ENCODE measurements around the gene SLC16A9.

Gene SLC16A9

GRCh38 chr10:59718257-59718656, 8.6 kb upstream of the SLC16A9 start:
- DNase-seq, result no peak

- DNase-seq, result no peak
These were observed 3.7 kb upstream of the SLC16A9 start for GRCh38 chr10:59713196-59713821.

- DNase-seq, result no peak
These were observed 2.3 kb upstream of the SLC16A9 start for GRCh38 chr10:59711871-59712494.

- DNase-seq, result no peak
These were observed 745 bp downstream of the SLC16A9 start for GRCh38 chr10:59708816-59709394.

GRCh38 chr10:59706851-59707797, 2.5 kb downstream of the SLC16A9 start:
- no peak for DNase-seq

- DNase-seq, result no peak
These were observed 3.7 kb downstream of the SLC16A9 start for GRCh38 chr10:59705931-59706330.

GRCh38 chr10:59704630-59705029, 5.0 kb downstream of the SLC16A9 start:
- DNase-seq, result no peak

GRCh38 chr10:59702347-59702746, 7.3 kb downstream of the SLC16A9 start:
- DNase-seq, result no peak

GRCh38 chr10:59700709-59701108, 8.9 kb downstream of the SLC16A9 start:
- DNase-seq, result no peak

GRCh38 chr10:59698326-59698725, 11.3 kb downstream of the SLC16A9 start:
- DNase-seq, result no peak

GRCh38 chr10:59695637-59696036, 14.0 kb downstream of the SLC16A9 start:
- DNase-seq, result no peak

- no peak for DNase-seq
These were observed 14.7 kb downstream of the SLC16A9 start for GRCh38 chr10:59694936-59695335.

- DNase-seq, result no peak
These were observed 17.5 kb downstream of the SLC16A9 start for GRCh38 chr10:59692113-59692512.

- DNase-seq, result no peak
These were observed 20.7 kb downstream of the SLC16A9 start for GRCh38 chr10:59688921-59689351.

- no peak for DNase-seq
These were observed 22.0 kb downstream of the SLC16A9 start for GRCh38 chr10:59687657-59688056.

GRCh38 chr10:59684006-59684405, 25.6 kb downstream of the SLC16A9 start:
- no peak for DNase-seq

- DNase-seq, result no peak
These were observed 26.4 kb downstream of the SLC16A9 start for GRCh38 chr10:59682986-59683937.

- DNase-seq, result no peak
These were observed 29.5 kb downstream of the SLC16A9 start for GRCh38 chr10:59680199-59680598.

GRCh38 chr10:59678884-59679301, 30.8 kb downstream of the SLC16A9 start:
- DNase-seq, result no peak

GRCh38 chr10:59677253-59677831, 32.3 kb downstream of the SLC16A9 start:
- no peak for DNase-seq

GRCh38 chr10:59675812-59676211, 33.8 kb downstream of the SLC16A9 start:
- no peak for DNase-seq
